Measurements from ENCODE around the gene FAM151A.

DNA sequence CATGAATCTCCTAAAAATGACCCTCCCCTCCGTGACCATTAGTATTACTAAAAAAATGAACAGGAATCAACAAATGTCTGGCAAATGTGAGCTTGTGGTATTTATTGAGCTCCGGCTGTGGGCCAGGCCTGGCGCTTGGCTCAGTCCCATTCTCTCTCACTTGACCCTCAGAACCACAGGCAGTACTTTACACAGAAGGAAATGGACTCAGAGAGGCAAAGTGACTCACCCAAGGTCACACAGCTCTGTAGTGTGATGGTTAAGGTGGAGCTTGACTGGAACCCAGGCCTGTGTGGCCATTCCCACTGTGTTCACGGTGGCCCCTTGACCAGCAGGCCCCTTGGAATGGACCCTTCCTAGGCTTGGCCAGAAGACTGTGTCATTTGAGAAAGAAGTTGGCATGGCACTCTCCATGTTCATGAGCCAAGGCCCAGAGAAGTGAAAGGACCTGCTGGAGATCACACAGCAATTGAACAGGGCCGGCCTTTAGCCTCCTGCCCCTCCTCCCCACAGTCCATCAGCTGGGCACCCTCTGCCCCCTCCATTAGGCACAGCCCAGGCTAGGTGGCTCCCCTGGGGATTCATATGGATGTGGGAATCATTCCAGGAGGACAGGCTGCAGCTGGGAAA is 32.1 kb downstream of the FAM151A start:
- TF ChIP-seq, protein P1, sequence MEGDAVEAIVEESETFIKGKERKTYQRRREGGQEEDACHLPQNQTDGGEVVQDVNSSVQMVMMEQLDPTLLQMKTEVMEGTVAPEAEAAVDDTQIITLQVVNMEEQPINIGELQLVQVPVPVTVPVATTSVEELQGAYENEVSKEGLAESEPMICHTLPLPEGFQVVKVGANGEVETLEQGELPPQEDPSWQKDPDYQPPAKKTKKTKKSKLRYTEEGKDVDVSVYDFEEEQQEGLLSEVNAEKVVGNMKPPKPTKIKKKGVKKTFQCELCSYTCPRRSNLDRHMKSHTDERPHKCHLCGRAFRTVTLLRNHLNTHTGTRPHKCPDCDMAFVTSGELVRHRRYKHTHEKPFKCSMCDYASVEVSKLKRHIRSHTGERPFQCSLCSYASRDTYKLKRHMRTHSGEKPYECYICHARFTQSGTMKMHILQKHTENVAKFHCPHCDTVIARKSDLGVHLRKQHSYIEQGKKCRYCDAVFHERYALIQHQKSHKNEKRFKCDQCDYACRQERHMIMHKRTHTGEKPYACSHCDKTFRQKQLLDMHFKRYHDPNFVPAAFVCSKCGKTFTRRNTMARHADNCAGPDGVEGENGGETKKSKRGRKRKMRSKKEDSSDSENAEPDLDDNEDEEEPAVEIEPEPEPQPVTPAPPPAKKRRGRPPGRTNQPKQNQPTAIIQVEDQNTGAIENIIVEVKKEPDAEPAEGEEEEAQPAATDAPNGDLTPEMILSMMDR (IDR thresholded peaks at IDR 0.05) = no peak
- no peak for TF ChIP-seq POLR2A (IDR thresholded peaks at IDR 0.05)

Data from testis (tissue), 2 donors.